NCI-H2227 treated with DMSO at 0.1 percent for 48 hours (cell line): ENCODE data around the gene TTLL11.
"Not testable (repeated sequence)": the region's sequence is repeated elsewhere in the genome, so short reads cannot be mapped to it uniquely, and the experiment has no call there.

Experiments used
- DNase-seq: peaks from one replicate; lab custom pipeline; 2025; lab: John Stamatoyannopoulos, UW

Gene TTLL11

DNA sequence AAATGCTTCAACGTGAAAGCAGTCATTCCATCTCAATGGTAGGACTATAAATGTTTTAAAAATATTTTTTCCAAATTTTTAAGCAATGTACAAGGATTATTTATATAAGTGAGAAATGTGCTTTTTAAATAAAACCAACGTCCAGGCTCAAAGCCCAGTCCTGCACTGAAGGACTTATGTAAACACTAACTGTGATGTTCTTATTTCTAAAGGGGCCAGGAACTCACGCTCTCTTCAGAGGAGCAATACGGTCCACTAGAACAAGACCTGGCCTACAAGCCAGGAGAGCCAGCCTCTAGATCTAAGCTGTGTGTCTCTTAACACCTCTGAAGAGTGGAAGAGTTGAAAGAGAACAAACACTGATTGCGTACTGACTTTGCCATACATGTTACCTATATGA, 12.1 kb downstream of the TTLL11 start:
- no peak for DNase-seq

DNA sequence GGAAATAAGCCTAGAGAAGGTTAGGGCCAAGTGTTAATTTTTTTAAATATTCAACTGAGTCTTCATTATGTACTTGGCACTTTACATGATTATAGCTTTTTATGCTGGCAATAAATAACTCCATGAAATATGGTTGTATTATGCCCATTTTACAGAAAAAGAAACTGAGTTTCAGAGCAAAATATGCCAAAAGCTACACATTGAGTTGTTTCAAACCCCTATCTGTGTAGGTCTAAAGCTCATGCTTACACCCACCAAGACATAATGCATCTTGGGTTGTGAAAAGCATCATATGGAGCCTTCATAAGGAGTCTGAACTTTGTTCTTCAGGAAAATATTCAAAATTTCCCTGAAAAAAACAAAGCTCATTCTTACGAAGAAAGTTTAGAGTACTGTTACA, 14.6 kb downstream of the TTLL11 start:
- DNase-seq, result no peak

DNA sequence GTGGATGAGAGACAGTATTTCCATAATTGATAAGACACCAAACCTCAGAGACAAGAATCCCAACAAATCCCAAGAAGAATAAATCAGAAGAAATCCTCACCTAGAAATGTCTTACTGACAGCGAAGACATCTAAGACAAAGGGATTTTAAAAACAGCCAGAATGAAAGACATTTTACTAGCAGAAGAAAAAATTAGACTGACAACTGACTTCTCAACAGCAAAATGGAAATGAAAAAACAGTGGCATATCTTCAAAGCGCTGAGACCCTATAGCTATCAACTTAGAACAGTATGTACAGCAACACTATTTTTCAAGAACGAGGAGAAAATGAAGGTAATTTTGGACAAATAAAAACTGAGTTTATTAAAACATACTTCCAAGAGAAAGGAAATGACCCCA, 16.3 kb downstream of the TTLL11 start:
- DNase-seq, result no peak

DNA sequence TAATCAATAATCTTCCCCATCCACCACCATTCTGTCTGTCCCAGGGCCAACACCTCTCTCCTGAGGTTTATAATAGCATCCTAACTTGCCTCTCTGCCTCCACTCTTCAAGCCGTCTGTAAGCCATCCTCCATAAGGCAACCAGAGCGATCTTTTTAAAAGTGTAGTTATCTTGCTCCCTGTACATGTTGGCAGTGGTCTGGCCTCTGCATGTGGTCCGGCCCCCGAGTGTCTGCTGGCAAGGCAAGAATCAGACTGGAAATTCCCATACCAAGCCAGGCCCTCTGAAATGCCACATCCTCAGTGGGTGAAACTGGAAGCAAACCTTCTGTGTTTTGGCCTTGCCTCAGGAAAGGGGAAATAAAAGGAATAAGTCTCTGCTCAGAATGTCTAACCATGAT, 17.0 kb downstream of the TTLL11 start:
- DNase-seq, result no peak

DNA sequence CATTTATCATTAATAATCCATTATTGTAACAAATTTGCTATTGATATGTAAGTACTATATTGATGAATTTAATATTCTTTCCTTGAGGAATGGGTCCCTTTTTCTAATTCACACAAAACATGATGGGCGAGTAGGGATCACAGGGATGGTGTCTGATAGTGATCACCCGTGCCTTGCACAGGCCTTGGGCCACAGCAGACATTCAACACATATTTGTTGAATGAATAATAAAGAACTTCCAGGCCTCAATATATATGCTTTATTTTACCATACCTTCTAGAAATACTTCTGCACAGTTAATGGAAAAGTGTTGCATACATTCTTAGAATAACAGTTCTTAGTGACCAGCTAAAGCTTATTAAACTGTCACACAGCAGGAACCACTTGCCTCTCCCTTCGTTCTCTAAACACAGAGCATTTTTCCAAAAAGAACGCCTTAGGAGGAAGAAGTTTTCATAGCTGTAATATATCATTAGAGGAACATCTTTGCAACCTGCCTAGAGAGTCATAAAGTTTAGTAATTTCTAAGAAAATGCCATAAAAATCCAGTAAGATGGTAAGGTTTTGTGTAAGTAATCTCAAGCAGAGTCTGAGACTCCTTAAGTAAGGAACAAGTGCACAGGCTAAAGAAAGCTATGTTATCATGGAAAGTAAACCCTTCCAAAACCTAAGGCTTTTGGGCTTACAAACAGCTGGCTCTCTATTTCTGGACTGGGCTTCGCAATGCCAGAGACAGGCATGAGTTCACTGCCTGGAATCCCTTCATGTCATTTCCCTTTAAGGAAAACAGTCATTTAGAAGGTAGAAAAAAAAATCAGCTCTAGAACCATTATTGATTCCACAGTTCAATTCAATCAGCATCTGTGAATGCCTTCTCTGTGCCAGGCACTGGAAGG, 17.7 kb downstream of the TTLL11 start:
- DNase-seq, result no peak

DNA sequence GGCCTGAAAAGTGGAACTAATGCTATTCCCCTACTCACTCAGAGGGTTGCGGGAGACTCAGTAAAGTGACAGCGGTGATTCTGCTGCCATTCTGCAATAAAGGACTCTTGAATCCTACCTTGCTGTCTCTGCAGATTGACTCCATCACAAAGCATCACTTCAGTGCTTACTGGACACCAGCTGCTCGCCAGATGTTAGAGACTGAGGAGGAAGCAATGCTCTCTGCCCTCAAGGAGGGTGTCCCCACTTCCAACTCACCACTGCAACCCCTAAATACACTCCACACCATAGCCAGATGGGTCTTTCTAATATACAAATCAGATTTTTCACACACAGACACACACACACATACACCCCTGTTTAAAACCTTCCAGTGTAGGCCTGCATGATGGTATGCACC, 21.4 kb downstream of the TTLL11 start:
- no peak for DNase-seq

DNA sequence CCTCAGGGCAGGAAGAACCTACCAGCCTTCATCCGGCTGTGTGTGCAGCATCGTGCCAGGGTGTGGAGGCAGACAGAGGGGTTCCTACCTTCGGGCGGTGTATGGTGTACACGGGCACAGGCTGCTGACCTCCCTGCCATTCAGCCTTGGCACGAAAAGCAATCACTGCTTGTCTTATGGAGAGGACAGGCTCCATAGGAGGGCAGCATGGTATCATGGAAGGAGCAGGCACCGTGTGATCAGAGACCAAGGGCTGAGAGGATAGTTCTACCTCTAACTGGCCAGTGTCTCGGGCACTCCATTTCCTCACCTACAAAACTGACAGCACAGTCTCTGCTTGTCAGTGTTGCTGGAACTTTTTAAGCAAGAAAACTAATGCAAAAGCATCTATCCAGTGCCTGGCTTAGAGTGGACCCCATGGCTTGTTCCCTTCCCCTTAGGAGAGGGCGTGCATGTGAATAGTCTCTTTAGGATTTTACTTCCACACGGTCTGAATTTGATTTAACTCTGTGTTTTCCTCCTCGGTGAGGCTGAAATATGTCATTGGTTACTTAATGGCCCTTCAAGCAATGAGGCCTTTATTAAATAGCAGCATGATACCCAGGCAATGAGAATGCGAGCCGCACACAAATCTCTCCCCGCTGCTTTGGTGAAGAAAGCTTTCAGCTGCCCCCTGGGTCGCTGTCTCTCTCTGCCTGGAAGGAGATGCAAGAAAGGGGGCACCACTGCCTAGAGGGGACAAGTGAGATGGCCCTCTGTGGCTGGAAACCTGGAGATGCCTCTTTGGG, 22.2 kb downstream of the TTLL11 start:
- DNase-seq, result no peak

DNA sequence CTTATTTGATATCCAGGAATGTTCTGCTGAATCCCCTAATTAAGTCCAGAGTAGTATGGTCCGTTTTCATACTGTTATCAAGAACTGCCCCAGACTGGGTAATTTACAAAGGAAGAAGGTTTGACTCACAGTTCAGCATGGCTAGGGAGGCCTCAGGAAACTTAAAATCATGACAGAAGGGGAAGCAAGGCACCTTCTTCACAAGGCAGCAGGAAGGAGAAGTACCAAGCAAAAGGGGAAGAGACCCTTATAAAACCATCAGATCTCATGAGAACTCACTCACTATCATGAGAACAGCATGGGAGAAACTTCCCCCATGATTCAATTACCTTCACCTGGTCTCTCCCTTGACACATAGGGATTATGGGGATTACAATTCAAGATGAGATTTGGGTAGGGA, 26.4 kb downstream of the TTLL11 start:
- not testable (repeated sequence) for DNase-seq

DNA sequence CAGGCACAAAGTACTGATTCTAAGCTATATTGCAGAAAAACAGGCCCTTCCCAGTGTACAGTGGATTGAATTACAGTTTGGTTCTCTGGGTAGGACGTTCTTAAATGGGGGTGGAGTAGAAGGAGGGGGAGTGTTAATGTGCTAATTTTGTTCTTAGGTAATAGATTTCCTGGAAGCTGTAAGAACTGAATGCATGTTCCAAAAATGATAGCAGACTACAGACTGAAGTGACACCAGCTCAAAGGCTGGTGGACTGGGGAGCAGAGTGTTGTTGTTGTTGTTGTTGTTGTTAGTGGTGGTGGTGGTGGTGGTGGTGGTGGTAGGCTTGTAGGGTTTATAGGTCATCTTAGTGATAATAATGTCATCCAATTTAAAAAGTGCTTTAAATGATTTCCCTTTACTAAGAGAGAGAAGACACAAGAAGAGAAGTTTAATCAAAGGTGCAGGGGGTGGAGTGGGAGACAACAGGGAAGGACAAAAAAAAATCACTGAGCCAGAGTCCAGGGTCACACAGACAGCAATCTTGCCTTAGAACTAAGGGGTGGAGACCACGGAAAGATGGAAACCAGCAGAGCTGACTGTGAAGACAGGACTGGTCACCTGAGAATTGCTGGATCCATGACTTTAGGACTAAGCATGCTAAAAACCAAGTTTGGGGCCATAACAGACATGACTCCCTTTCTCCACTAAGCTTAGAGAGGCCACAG, 27.0 kb downstream of the TTLL11 start:
- no peak for DNase-seq

DNA sequence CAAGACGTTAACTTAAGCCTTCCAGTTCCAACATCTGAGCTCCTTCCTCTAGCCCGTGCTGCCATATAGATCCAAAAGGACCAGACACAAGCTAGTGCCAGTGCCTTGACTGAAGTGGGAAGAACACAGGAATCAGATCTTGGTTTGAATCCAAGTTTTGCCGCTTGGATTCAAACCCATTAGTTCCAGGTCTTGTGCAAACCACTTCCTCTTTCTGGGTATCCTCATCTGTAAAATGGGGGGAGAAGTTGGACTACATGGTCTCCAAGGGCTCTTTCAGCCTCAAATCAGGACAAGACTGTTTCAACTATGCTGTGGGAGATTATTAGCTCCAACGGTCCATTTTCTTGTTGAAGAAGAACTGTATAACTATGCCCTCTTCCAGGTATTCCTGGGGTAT, 32.6 kb downstream of the TTLL11 start:
- no peak for DNase-seq

DNA sequence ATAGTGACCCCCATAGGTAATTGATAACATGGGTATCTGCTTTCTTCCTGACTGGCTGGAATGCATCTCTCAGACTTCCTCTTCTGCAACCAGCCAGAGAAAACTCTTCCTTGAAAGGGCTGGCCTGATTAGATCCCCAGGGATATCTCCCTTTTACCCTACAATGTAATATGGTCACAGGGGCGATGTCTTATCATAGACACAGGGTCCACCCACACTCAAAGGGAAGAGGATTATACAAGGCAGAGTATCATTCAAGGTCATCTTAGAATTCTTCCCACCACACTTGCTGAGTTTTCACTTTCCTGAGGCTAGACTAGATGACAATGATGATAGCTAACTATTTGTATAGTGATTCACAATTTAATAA, 33.2 kb downstream of the TTLL11 start:
- no peak for DNase-seq

DNA sequence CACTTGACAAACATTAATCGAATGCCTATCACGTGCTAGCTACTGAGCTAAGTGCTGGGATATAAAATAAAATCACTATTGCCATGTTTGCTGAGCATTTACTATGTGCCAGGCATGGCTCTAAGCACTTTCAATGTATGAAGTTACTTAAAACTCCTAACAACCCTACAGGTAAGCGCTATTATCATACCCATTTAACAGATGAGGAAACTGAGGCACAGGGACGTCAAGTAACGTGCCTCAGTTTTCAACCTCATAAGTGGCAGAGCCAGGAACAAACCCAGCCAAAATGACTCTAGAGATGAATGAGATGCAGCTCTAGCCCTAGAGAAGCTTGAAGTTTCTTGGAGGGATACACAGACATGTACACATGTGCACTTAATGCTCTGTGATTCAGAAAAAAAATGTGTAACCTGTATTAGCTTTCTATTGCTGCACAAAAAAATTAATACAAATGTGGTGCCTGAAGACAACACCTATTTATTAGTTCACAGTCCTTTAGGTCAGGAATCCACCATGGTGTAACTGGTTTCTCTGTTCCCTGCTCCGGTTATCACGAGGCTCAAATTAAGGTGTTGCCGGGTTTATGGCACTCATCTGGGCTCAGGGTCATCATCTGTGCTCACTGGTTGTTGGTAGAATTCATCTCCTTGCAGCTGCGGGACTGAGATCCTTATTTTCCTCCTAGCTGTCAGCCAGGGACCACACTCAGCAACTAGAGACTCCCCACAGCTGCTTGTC, 33.7 kb downstream of the TTLL11 start:
- DNase-seq, result no peak

DNA sequence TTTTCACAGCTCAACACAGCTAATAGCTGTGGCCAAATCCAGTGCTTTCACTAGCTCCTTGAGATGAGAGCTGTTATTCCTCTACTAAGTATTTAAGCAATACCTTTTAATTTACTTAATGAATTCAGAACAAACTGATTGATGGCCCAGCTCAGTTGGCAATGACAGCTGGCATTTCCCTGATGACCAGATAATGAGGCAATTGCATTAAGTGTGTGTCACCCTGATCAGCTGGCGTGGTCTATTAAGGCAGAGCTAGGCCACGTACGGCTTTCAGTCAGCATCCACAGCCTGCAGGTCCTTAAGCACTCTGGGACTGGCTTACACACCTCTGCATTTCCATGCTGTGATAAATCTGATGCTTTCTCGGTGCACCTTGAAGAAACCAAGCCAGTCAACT, 34.4 kb downstream of the TTLL11 start:
- DNase-seq, result no peak

DNA sequence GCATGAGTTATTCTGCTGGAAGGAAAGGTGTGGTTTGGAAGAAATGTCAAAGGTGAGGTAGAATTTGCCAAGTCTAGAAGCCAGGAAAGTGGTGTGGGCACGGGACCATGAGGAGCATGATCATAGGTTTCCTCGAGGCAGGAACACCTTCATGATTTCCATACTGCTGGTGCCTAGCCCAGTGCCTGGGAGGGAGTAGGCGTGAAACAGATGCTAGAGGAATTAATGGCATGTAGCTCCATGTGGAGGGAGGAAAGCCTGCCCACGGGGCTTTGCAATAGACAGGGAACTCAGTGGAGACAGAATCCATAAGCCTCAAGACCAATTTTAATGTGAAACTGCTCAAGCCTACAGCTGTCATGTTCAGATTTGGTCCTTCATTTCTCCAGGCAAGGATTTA, 35.1 kb downstream of the TTLL11 start:
- DNase-seq, result no peak

DNA sequence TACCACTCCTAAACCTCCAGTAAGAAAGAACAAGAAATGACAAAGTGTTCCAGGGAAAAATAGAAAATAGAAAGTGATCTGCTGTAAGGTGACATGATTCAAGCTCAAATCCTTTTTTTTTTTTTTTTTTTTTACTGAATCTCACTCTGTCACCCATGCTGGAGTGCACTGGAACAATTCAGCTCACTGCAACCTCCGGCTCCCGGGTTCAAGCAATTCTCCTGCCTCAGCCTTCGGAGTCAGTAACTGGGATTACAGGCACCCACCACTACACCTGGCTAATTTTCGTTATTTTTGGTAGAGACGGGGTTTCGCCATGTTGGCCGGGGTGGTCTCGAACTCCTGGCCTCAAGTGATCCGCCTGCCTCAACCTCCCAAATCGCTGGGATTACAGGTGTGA, 35.9 kb downstream of the TTLL11 start:
- no peak for DNase-seq

DNA sequence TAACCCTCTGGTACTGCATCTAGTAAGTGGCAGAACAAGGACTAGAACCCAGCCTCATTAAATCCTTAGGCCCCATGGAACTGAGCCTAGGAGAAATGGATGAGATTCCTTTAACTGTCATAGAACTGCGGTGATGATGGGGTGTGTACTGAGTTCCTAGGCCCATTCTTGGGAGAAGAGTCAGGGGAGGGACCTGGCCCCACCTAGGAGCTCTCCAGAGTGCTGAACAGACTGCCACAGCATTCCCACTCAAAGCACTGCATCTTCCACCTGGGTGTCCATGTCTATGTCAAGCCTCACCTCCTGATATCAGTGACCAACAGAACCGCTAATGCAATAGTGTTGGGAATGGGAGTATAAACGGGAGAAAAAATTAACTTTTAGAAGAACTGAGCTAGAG, 36.6 kb downstream of the TTLL11 start:
- DNase-seq, result no peak

DNA sequence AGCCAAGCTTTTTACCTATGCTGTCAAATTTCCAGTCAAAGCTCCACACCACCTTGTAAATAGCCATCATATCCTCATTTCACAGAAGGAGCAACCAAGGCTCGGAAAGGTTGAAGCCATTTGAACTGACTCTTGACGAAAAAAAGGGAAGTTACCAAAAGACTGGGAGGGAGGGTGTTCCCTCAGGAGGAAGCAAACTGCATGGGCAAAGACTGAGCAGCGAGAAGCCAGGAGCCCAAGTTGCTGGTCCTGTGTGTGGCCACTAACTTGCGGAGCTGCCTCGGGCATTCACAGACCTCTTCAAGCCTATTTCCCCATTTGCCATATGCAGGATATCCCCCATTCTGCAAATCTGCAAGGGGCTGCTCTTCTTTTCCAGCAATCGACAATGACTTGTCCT, 37.4 kb downstream of the TTLL11 start:
- no peak for DNase-seq

DNA sequence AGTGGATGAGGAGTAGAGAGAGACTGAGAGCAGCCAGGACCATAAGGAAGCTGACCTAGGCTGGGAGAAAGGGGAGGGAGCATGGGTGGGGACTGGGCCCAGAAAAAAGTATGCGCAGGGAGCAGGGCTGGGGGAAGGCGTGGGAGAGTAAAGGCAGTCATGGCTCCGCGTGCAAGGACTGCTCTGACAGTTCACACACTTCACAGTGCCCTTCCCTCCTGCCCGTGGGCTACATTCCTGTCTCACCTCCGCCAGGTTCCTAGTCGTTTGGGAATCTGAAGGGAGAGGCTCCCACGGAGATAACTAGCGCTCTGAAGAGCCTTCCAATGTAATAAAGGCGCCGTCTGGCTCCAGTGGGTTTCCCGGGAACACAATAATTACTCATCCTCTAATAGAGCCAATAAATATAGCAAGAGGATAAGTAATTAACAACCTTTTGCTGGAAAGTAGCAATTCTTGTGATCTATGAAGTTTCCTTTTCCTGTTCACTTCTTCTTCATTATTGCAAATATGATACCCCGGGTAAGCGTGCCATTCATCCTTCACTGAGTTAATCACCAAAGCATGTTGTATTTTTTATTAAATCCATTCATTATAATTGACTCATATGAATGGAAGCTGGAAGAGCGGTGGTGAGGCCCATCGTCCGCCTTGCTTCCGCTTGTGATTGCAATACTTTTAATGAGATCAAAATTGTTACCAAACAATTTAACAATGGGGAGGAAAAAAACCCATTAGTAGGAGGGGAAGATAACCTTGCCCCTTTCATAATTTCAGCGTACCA, 39.3 kb downstream of the TTLL11 start:
- DNase-seq, result no peak

DNA sequence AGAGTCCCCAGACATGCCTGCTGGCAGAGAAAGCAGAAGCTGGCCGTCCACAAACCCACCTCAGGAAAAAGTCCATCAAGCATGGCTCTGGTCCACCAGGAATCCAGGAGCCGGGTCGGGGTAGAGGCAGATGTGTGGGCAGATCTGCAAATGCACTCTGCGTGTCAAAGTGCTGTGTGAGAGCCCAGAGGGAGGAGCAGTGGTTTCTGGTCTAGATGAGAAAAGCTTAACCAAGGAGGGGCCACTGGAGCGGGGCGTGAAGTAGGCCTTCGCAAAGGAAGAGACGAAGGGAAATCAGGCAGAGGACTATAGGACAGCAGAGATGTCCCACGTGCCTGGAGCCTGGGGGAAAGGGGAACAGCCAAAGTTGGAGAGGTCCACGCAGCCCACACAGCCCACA, 40.0 kb downstream of the TTLL11 start:
- DNase-seq, result no peak

DNA sequence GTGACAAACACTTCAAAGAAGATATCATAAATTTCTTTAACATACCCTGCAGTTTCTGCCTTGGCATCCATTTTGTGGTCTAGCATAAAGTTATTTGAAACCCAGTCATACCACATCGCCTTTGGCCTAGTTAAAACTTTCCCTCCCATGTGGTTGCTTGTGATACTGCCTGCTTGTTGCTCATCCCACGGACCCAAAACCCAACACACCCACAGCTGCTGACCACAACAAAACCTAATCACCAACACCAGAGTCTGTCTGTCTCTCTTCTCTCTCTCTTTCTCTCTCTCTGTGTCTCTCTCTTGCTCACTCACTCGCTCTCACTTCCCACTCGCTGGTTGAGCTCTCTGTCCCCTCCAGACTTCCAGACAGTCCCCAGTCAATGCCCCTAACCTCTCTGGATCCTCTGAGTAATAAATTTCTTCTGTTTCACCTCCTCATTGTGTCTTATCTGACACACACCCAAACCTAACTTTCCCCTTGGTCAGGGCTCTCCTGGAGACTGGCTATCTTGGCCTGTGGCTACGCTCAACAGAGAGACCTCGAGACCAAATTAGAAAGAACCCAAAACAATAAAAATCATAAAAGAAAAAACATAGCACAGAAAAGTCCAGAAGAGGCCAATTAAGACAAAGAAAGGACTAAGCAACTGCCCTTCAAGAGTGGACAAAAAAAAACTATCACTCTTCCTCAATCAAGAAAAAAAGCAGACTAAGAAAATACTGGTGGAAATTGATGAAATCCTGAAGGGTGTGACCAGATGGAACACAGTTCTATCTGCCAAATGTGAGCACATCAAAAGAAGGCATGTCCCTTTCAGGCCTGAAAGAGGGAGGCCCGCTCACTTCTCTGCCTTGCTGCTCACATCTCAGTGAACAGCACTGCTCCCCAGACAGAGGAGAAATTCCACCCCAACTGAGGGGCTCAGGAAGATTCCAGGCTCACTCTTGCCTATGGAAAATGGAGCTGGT, 41.5 kb downstream of the TTLL11 start:
- no peak for DNase-seq
